Measurements from ENCODE around the gene CENPB. TPM values are rescaled to one million over a fixed set of nuclear protein-coding genes. Genes with fewer than 3 reads are reported as not detected.

CENPB gene
- total and polyA plus RNA-seq, 2 of the 4 experiments (the other 2 are of a cell fraction): 45.7 to 59.1 TPM

GRCh38 chr20:3757268-3757667 lies 29.3 kb downstream of the CENPB start:
- Histone ChIP-seq H2AFZ (replicated peaks; ENCODE audit: low read length, poor library complexity) (no peak overlapping the region), H3K27ac (ENCODE audit: insufficient read depth, low read length) (no peak overlapping the region), H3K36me3 (ENCODE audit: control insufficient read depth, insufficient read depth, low read length) (peaks cover 9% of the 10 kb centered on the region; the same call in 1 of the 2 replicates), H2BK5ac (ENCODE audit: low read depth, low read length, poor library complexity, severe bottlenecking) (no peak overlapping the region), H3K4me2 (ENCODE audit: low read depth, low read length) (no peak overlapping the region), H2BK20ac (ENCODE audit: low read depth, low read length) (no peak overlapping the region), H3K23ac (ENCODE audit: low read depth, low read length) (no peak overlapping the region), H2AK9ac (replicated peaks; ENCODE audit: low read depth, low read length, poor library complexity) (no peak overlapping the region), H2BK120ac (ENCODE audit: low read depth, low read length) (no peak overlapping the region), H3K4me1 (ENCODE audit: control insufficient read depth, insufficient read depth, low read length) (no peaks in the 10 kb centered on the region; the same call in 1 of the 2 replicates), H2BK15ac (ENCODE audit: low read depth, low read length) (no peak overlapping the region), H3K9ac (ENCODE audit: low read depth, low read length) (no peak overlapping the region), H3K18ac (ENCODE audit: low read depth, low read length) (no peak overlapping the region), H2AK5ac (ENCODE audit: low read depth, low read length) (no peak overlapping the region), H4K8ac (ENCODE audit: low read depth in 2 of 2, low read length in 2 of 2) (no peak overlapping the region), H3K14ac (replicated peaks; ENCODE audit: low read depth, low read length) (no peak overlapping the region), H4K20me1 (ENCODE audit: insufficient read depth, low read length) (peaks cover 14% of the 10 kb centered on the region; the same call in 1 of the 2 replicates), H3K56ac (ENCODE audit: extremely low read depth, insufficient read depth, low read length) (no peak overlapping the region), H3K79me1 (ENCODE audit: low read depth in 1 of 2, low read length in 2 of 2) (peaks cover 3 to 20% of the 10 kb centered on the region in 2 experiments; a peak in 3 of 4 replicates), H3K9me3 (ENCODE audit: control insufficient read depth, insufficient read depth, low read length) (no peaks in the 10 kb centered on the region), H4K91ac (ENCODE audit: insufficient read depth, low read depth, low read length) (no peak overlapping the region), H3K4me3 (ENCODE audit: insufficient read depth, low read depth, low read length) (no peak overlapping the region), H3K9me1 (ENCODE audit: insufficient read depth, low read length) (peaks cover 5% of the 10 kb centered on the region), H3K27me3 (ENCODE audit: control insufficient read depth, insufficient read depth, low read length) (no peaks in the 10 kb centered on the region), H3K4ac (ENCODE audit: low read depth, low read length) (no peak overlapping the region), H4K5ac (ENCODE audit: low read depth, low read length) (no peak overlapping the region)
- no TSS peak for BruUV-seq (replicated peaks)
- in situ Hi-C loops (cut with MboI; ENCODE audit: low sequenced_read_pairs): no loop called here
- intact Hi-C loops (cut with micrococcal nuclease): no loop called here
- dilution Hi-C loops (cut with HindIII; ENCODE audit: low sequenced_read_pairs, unreplicated experiment): no loop called here
- no CpG with 5 or more reads among the region's 2 CpGs for WGBS, 2 experiments (ENCODE audit: extremely low coverage in 2 of 2, insufficient read length in 1 of 2)
- POLR2A ChIA-PET (ENCODE audit: unreplicated experiment): no interaction called here
- DNase-seq (no peak), ATAC-seq (ENCODE audit: low read depth) (no peak)
- TF ChIP-seq RFX5 (IDR thresholded peaks at IDR 0.05; ENCODE audit: low read depth, low read length) (no peak), POLR2A (IDR thresholded peaks at IDR 0.05; ENCODE audit: low read depth, low read length) (no peak), MXI1 (IDR thresholded peaks at IDR 0.05; ENCODE audit: borderline replicate concordance, low read depth, low read length) (no peak), ELK1 (IDR thresholded peaks at IDR 0.05; ENCODE audit: borderline replicate concordance, low read depth, low read length) (no peak), BHLHE40 (IDR thresholded peaks at IDR 0.05; ENCODE audit: low read depth, low read length) (no peak), CTCF (conservative IDR thresholded peaks at IDR 0.05; ENCODE audit: low read depth, low read length) (no peak), USF2 (IDR thresholded peaks at IDR 0.05; ENCODE audit: low read depth, low read length) (no peak), RCOR1 (IDR thresholded peaks at IDR 0.05; ENCODE audit: insufficient replicate concordance, low read length) (no peak), CEBPB (IDR thresholded peaks at IDR 0.05; ENCODE audit: low read depth, low read length) (no peak), NFE2L2 (IDR thresholded peaks at IDR 0.05; ENCODE audit: low read depth, low read length) (no peak), CHD1 (IDR thresholded peaks at IDR 0.05; ENCODE audit: low read depth, low read length) (no peak), FOS (IDR thresholded peaks at IDR 0.05; ENCODE audit: low read depth, low read length) (no peak), MAZ (IDR thresholded peaks at IDR 0.05; ENCODE audit: borderline replicate concordance, low read depth, low read length) (no peak), SMC3 (IDR thresholded peaks at IDR 0.05; ENCODE audit: low read depth, low read length) (no peak), MAFK (IDR thresholded peaks at IDR 0.05; ENCODE audit: low read depth, low read length) (no peak), RAD21 (IDR thresholded peaks at IDR 0.05; ENCODE audit: low read length) (no peak)
- CTCF ChIA-PET: interaction anchor here (0.8 kb wide), 1 partner anchor 10 kb away, joined by 3 read pairs; the partner anchor contains the start of gene ADISSP

All from IMR-90 (cell line).